ENCODE measurements around the gene CACNA1B. TPM values are rescaled to one million over a fixed set of nuclear protein-coding genes. Genes with fewer than 3 reads are reported as not detected.

The CACNA1B gene
- total and polyA plus RNA-seq, 2 of the 4 experiments (the other 2 are of a cell fraction), result 0.02 TPM; not detected in 1

- dilution Hi-C loops (cut with HindIII; ENCODE audit: low sequenced_read_pairs, unreplicated experiment), result no loop called here
- no peaks in the 10 kb centered on the region for H4K20me1 ChIP-seq (ENCODE audit: insufficient read depth, low read length)
- no peak overlapping the region for H4K91ac ChIP-seq (ENCODE audit: insufficient read depth, low read depth, low read length)
- no peak for DNase-seq
- intact Hi-C loops (cut with micrococcal nuclease), result no loop called here
- no peak overlapping the region for H2AK9ac ChIP-seq (replicated peaks; ENCODE audit: low read depth, low read length, poor library complexity)
- H3K18ac ChIP-seq (ENCODE audit: low read depth, low read length), result no peak overlapping the region
- H3K23ac ChIP-seq (ENCODE audit: low read depth, low read length), result no peak overlapping the region
- no peak overlapping the region for H2BK5ac ChIP-seq (ENCODE audit: low read depth, low read length, poor library complexity, severe bottlenecking)
- no peak for ATAC-seq (ENCODE audit: low read depth)
- in situ Hi-C loops (cut with MboI; ENCODE audit: low sequenced_read_pairs), result no loop called here
- H2AFZ ChIP-seq (replicated peaks; ENCODE audit: low read length, poor library complexity), result no peak overlapping the region
- 73% methylated on average over 16 of the region's 32 CpGs; no CpG with 5 or more reads in 1 of the 2 experiments for WGBS, 2 experiments (ENCODE audit: extremely low coverage in 2 of 2, insufficient read length in 1 of 2)
- TF ChIP-seq CHD1 (IDR thresholded peaks at IDR 0.05; ENCODE audit: low read depth, low read length) (no peak), MAFK (IDR thresholded peaks at IDR 0.05; ENCODE audit: low read depth, low read length) (no peak), USF2 (IDR thresholded peaks at IDR 0.05; ENCODE audit: low read depth, low read length) (no peak), ELK1 (IDR thresholded peaks at IDR 0.05; ENCODE audit: borderline replicate concordance, low read depth, low read length) (no peak), SMC3 (IDR thresholded peaks at IDR 0.05; ENCODE audit: low read depth, low read length) (no peak), CTCF (conservative IDR thresholded peaks at IDR 0.05; ENCODE audit: low read depth, low read length) (no peak), NFE2L2 (IDR thresholded peaks at IDR 0.05; ENCODE audit: low read depth, low read length) (no peak), RFX5 (IDR thresholded peaks at IDR 0.05; ENCODE audit: low read depth, low read length) (no peak), MXI1 (IDR thresholded peaks at IDR 0.05; ENCODE audit: borderline replicate concordance, low read depth, low read length) (no peak), MAZ (IDR thresholded peaks at IDR 0.05; ENCODE audit: borderline replicate concordance, low read depth, low read length) (no peak), FOS (IDR thresholded peaks at IDR 0.05; ENCODE audit: low read depth, low read length) (no peak)
- H3K4me2 ChIP-seq (ENCODE audit: low read depth, low read length), result no peak overlapping the region
- no peaks in the 10 kb centered on the region for H3K4me1 ChIP-seq (ENCODE audit: control insufficient read depth, insufficient read depth, low read length)
- H3K27me3 ChIP-seq (ENCODE audit: control insufficient read depth, insufficient read depth, low read length), result no peaks in the 10 kb centered on the region
- no peak overlapping the region for H4K5ac ChIP-seq (ENCODE audit: low read depth, low read length)
- H3K36me3 ChIP-seq (ENCODE audit: control insufficient read depth, insufficient read depth, low read length), result no peaks in the 10 kb centered on the region
- no peak overlapping the region for H3K14ac ChIP-seq (replicated peaks; ENCODE audit: low read depth, low read length)
- no peak overlapping the region for H4K8ac ChIP-seq (ENCODE audit: low read depth in 2 of 2, low read length in 2 of 2)
- no peaks in the 10 kb centered on the region for H3K9me1 ChIP-seq (ENCODE audit: insufficient read depth, low read length)
- ChIA-PET CTCF (no interaction called here), POLR2A (ENCODE audit: unreplicated experiment) (no interaction called here)
- H3K9ac ChIP-seq (ENCODE audit: low read depth, low read length), result no peak overlapping the region
- H3K9me3 ChIP-seq (ENCODE audit: control insufficient read depth, insufficient read depth, low read length), result peaks cover 54% of the 10 kb centered on the region
- H3K56ac ChIP-seq (ENCODE audit: extremely low read depth, insufficient read depth, low read length), result no peak overlapping the region
- H3K4me3 ChIP-seq (ENCODE audit: insufficient read depth, low read depth, low read length), result no peak overlapping the region
- H2BK20ac ChIP-seq (ENCODE audit: low read depth, low read length), result no peak overlapping the region
- no peak overlapping the region for H3K27ac ChIP-seq (ENCODE audit: insufficient read depth, low read length)
- no peak overlapping the region for H3K4ac ChIP-seq (ENCODE audit: low read depth, low read length)
- H2BK120ac ChIP-seq (ENCODE audit: low read depth, low read length), result no peak overlapping the region
- no peaks in the 10 kb centered on the region for H3K79me1 ChIP-seq (ENCODE audit: low read depth in 1 of 2, low read length in 2 of 2)
- H2AK5ac ChIP-seq (ENCODE audit: low read depth, low read length), result no peak overlapping the region
- no TSS peak for BruUV-seq (replicated peaks)
- no peak overlapping the region for H2BK15ac ChIP-seq (ENCODE audit: low read depth, low read length)
Measured at GRCh38 chr9:138121438-138122050, 244.0 kb downstream of the CACNA1B start.

Data from IMR-90 (cell line).